HS-27A (cell line): ENCODE measurements around the gene DAGLA.

ENCODE experiments used
- DNase-seq: peaks from one replicate; pipeline ENCODE4 v3.0.0-alpha.2; 2012; ENCODE audit warnings: low read depth, missing footprints

The DAGLA gene

GRCh38 chr11:61780581-61781162, 100.5 kb downstream of the DAGLA start:
- no peak for DNase-seq

GRCh38 chr11:61781585-61781984, 101.4 kb downstream of the DAGLA start:
- no peak for DNase-seq

DNA sequence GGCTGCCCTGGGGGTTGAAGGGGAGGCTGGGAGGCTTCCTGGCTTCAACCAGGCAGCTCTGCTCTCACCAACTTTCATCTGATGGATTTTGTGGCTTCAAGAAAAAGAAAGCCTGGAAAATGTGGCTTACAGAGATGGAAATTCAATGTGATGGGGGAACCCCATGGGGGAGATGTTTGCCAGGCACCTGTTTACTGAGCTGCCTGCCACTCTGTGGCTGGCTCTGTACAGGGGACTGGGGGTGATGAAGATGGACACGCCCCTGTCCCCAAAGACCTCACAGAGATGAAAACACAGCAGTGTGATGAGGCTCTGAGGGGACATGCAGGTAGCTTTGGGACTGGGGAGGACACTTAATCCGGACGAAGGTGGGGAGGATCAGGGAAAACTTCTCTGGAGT, 102.1 kb downstream of the DAGLA start:
- DNase-seq: no peak

DNA sequence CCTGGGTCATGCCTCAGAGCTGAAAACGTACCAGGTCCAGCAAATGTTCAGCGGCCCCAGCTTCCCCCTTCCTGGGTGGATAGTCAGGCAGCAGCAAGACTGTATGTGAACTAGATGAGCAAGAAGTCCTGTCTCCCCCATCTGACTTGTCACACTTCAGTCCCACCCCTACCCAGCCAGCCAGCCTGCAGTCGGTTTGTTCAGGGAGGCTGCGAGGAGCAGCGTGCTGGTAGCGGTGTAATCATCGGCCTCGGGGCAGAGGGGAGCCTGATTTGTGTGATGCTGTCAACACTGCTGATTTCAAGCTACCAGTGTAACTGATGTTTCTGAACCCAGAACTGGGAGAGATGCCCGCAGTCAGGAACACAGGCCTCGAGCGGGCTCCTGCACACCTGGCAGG, 102.7 kb downstream of the DAGLA start:
- no peak for DNase-seq

GRCh38 chr11:61783717-61784505, 103.7 kb downstream of the DAGLA start:
- DNase-seq: no peak

- no peak for DNase-seq
These were observed 104.3 kb downstream of the DAGLA start for GRCh38 chr11:61784506-61784805.

DNA sequence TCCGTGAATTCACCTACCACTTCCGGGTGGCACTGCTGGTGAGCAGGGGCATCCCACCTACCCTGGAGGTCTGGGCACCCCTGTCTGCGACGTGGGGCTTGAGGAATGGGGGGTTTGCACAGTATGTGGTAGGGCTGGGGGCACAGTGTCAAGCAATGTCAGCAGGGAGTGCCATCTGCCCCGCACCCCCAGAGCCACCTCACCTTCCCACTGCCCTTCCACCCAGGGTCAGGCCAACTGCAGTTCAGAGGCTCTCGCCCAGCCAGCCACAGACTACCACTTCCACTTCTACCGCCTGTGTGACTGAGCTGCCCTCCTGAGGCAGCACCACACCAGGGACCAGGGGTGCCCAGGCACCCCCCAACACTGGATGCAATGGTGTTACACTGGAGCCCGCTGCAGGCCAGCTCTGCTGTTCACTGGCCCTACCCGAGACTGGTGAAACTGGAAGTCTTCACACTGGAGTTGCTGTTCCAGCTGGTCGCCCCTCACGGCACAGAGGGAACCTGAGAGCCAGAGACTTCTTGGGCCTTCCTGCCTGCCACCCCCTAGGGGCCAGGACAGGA, 105.7 kb downstream of the DAGLA start:
- DNase-seq: no peak

DNA sequence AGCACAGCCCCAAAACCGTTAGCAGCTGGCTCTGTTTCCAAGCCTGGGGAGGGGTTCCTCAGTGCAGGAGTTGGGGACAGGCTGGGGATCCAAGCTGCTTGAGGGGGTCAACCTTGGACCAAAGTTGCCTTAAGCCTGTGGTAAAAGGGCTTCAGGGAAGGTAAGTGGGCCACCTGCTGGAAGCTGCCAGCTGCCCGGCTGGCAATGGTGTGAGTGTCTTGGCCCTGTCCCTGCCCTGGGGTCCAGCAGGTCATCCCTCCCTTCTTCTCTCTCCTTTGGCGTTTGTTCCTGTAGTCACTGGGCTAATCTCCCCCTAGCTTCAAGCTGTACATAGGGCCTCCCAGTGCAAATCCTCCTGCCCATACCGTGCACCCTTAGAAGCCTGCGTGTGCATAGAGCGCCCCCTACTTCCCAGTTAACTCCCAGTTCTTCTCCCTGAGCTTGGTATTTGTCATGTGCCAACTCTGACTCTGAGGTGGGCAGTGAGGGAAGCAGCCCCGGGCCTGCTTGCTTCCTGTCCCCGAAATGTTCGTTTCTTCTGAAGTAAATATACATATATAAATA, 107.8 kb downstream of the DAGLA start:
- DNase-seq: no peak

DNA sequence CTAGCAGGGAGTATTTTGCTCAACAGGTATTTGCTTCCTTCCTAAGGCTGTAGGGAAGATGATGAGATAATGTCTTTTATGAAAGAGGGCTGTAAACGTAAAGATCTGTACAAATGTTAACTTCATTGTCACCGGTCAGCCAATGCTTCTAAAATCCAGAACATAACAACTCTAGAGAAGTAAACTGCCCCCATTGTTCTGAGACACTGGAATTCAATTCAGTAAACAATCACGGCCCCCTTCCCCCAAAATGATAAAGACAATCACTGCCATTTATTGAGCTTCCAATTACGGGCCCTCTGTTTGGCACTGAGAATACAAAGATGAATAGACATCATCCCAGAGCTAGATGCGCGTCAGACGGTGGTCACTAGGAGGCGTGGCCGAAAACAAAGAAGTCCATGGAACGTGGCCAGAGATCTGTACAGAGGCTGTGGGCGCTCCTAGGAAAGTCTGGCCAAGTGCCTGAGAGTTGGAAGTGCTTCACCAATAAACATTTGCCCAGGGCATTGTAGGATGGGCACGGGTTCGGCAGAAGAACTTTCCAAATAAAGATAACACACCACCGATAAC, 111.6 kb downstream of the DAGLA start:
- DNase-seq: peak; percentile 64

- DNase-seq: peak; percentile 88
These were observed 112.3 kb downstream of the DAGLA start, which contains the start of the genes FEN1 and TMEM258 for GRCh38 chr11:61792310-61793082. FEN1 (plus strand) TSS chr11:61792911; CDS start chr11:61795362, 2,451 bp downstream. TMEM258 (minus strand) TSS chr11:61792599; CDS start chr11:61792558, 41 bp downstream.

DNA sequence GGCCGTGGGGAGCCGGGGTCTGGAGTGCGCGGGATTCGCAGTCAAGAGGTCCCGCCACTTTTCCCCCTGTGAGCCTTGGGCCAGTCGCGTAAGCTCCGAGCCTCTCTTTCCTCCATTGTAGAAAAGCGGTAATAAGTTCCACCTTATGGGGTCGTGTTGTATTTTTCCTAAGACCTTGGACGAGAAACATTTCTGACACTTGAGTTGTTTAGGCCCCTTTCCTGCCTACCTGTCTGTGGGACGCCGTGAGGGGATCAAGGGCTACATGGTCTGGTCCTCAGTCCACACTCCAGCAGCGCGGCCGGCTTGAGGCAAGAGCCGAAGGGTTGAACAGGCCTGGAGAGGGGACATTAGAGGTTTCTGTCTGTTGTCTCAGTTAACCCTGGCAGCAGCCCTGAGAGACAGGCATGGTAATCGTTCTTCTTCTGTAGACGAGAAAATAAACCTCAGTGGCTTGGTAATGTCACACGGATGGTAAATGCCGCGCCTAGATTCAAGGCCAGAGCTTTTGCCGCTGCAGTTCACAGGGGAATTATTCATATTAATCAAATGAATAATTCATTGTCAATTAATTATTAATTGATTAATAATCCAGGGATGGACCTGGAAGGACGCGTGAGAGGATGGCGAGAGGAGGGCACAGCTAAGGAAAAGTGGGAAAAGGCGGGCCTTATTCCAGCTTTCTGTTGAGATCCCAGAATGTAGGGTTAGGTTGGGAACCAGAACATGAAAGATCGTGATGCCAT, 113.1 kb downstream of the DAGLA start:
- no peak for DNase-seq

GRCh38 chr11:61793829-61794204, 113.6 kb downstream of the DAGLA start:
- no peak for DNase-seq

DNA sequence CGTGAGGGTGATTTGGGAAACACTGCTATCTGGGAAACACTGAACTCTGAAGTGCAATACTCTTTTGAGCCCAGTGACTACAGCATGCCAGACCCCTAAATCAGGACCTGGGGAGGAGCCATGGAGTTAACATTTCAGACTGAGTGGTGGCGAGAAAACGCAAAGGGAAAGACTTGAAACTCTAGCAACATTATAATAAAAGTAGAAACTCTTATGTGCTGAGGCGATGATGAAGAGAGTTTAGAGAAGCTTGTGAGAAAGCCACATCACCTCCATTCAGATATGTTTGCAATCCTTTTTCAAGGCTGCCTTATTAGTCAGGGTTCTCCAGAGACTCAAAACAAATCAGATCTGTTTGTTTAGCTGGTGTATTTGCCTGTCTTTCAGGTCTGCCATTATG, 114.4 kb downstream of the DAGLA start:
- DNase-seq: no peak

DNA sequence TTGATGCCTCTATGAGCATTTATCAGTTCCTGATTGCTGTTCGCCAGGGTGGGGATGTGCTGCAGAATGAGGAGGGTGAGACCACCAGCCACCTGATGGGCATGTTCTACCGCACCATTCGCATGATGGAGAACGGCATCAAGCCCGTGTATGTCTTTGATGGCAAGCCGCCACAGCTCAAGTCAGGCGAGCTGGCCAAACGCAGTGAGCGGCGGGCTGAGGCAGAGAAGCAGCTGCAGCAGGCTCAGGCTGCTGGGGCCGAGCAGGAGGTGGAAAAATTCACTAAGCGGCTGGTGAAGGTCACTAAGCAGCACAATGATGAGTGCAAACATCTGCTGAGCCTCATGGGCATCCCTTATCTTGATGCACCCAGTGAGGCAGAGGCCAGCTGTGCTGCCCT, 115.3 kb downstream of the DAGLA start:
- no peak for DNase-seq

DNA sequence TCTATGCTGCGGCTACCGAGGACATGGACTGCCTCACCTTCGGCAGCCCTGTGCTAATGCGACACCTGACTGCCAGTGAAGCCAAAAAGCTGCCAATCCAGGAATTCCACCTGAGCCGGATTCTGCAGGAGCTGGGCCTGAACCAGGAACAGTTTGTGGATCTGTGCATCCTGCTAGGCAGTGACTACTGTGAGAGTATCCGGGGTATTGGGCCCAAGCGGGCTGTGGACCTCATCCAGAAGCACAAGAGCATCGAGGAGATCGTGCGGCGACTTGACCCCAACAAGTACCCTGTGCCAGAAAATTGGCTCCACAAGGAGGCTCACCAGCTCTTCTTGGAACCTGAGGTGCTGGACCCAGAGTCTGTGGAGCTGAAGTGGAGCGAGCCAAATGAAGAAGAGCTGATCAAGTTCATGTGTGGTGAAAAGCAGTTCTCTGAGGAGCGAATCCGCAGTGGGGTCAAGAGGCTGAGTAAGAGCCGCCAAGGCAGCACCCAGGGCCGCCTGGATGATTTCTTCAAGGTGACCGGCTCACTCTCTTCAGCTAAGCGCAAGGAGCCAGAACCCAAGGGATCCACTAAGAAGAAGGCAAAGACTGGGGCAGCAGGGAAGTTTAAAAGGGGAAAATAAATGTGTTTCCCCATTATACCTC, 115.8 kb downstream of the DAGLA start:
- no peak for DNase-seq
